Measurements from ENCODE around the gene PRR19.
"Not testable (repeated sequence)": the region's sequence is repeated elsewhere in the genome, so short reads cannot be mapped to it uniquely, and the experiment has no call there.

Gene PRR19

GRCh38 chr19:42301646-42302203, at the start of gene PRR19:
PRR19 (plus strand) TSS chr19:42302132; CDS start chr19:42309585, 7,453 bp downstream.
- DNase-seq (ENCODE audit: low read depth): no peak

- DNase-seq (ENCODE audit: low read depth): no peak
Measured at GRCh38 chr19:42252365-42253244, 49.3 kb upstream of the PRR19 start.

- DNase-seq (ENCODE audit: low read depth): no peak
Measured at GRCh38 chr19:42253245-42254088, 48.5 kb upstream of the PRR19 start.

- DNase-seq (ENCODE audit: low read depth): no peak
Measured at GRCh38 chr19:42254089-42254849, 47.7 kb upstream of the PRR19 start.

- peak; percentile 81 for DNase-seq (ENCODE audit: low read depth)
Measured at GRCh38 chr19:42254850-42255765, 46.8 kb upstream of the PRR19 start, which contains the start of gene ERF. ERF (minus strand) TSS chr19:42255128; CDS start chr19:42254999, 129 bp downstream.

GRCh38 chr19:42255766-42256745, 45.9 kb upstream of the PRR19 start:
- DNase-seq (ENCODE audit: low read depth): no peak

- not testable (repeated sequence) for DNase-seq (ENCODE audit: low read depth)
Measured at GRCh38 chr19:42257842-42258241, 44.1 kb upstream of the PRR19 start.

- no peak for DNase-seq (ENCODE audit: low read depth)
Measured at GRCh38 chr19:42261763-42262162, 40.2 kb upstream of the PRR19 start.

- DNase-seq (ENCODE audit: low read depth): not testable (repeated sequence)
Measured at GRCh38 chr19:42266105-42266504, 35.8 kb upstream of the PRR19 start.

- not testable (repeated sequence) for DNase-seq (ENCODE audit: low read depth)
Measured at GRCh38 chr19:42266928-42267603, 34.9 kb upstream of the PRR19 start.

- DNase-seq (ENCODE audit: low read depth): no peak
Measured at GRCh38 chr19:42267644-42268141, 34.2 kb upstream of the PRR19 start.

- DNase-seq (ENCODE audit: low read depth): peak; percentile 100
Measured at GRCh38 chr19:42268142-42268703, 33.7 kb upstream of the PRR19 start.

- DNase-seq (ENCODE audit: low read depth): peak; percentile 100
Measured at GRCh38 chr19:42268704-42269477, 33.0 kb upstream of the PRR19 start, which contains the start of gene CIC. CIC (plus strand) TSS chr19:42269252; CDS start chr19:42271784, 2,532 bp downstream.

- DNase-seq (ENCODE audit: low read depth): no peak
Measured at GRCh38 chr19:42269478-42270345, 32.2 kb upstream of the PRR19 start.

GRCh38 chr19:42270346-42271044, 31.4 kb upstream of the PRR19 start:
- DNase-seq (ENCODE audit: low read depth): no peak

GRCh38 chr19:42271045-42271419, 30.9 kb upstream of the PRR19 start:
- no peak for DNase-seq (ENCODE audit: low read depth)
